Dermis lymphatic vessel endothelial cell (primary cell): ENCODE measurements around the gene GGT6. TPM values are rescaled to one million over a fixed set of nuclear protein-coding genes. Genes with fewer than 3 reads are reported as not detected.

Source experiments
- total RNA-seq: library from RNA; depleted of rRNA; stranded (reverse); fragments of >200 nt; gene quantifications from 2 replicates; pipeline ENCODE4 v1.2.1, GENCODE V29; 2014

The GGT6 gene
- total RNA-seq = not detected in 2 replicates

GRCh38 chr17:4560421-4560820 lies at the start of gene GGT6:
Gene GGT6 (minus strand): TSS chr17:4560577. CDS start chr17:4560521, 56 bp downstream.

GRCh38 chr17:4584101-4584916 lies 23.9 kb upstream of the GGT6 start, which contains the start of gene SMTNL2:
Gene SMTNL2 (plus strand): TSS chr17:4584529. CDS start chr17:4584606, 77 bp downstream.

GRCh38 chr17:4554997-4555799 lies 5.2 kb downstream of the GGT6 start, which contains the start of gene MYBBP1A:
Gene MYBBP1A (minus strand): TSS chr17:4555384. CDS start chr17:4555324, 60 bp downstream.

Other genes with a start within 250 kb of the GGT6 start
- 33.9 and 37.3 TPM in 2 replicates for gene UBE2G1, start 193.9 kb downstream of the GGT6 start, total RNA-seq
- gene SPNS3, start 126.6 kb downstream of the GGT6 start, total RNA-seq = 0.11 and 0.52 TPM in 2 replicates
- 46.9 and 59.2 TPM in 2 replicates for gene SPNS2, start 61.7 kb downstream of the GGT6 start, total RNA-seq
- 19.0 and 26.3 TPM in 2 replicates for gene MYBBP1A, start 5.2 kb downstream of the GGT6 start, total RNA-seq
- not detected in 2 replicates for gene SMTNL2, start 24.0 kb upstream of the GGT6 start, total RNA-seq
- not detected in 2 replicates for gene ALOX15, start 81.1 kb upstream of the GGT6 start, total RNA-seq
- 7.7 and 10.3 TPM in 2 replicates for gene PELP1, start 143.6 kb upstream of the GGT6 start, total RNA-seq
- 7.5 and 9.0 TPM in 2 replicates for gene ARRB2, start 150.1 kb upstream of the GGT6 start, total RNA-seq
- 9.5 and 11.9 TPM in 2 replicates for gene MED11, start 170.9 kb upstream of the GGT6 start, total RNA-seq
- gene ZMYND15, start 179.3 kb upstream of the GGT6 start, total RNA-seq = under 0.01 and 0.11 TPM in 2 replicates
- 0.54 and 0.77 TPM in 2 replicates for gene CXCL16, start 179.4 kb upstream of the GGT6 start, total RNA-seq
- gene TM4SF5, start 211.3 kb upstream of the GGT6 start, total RNA-seq = not detected in 2 replicates
- 0.22 and 0.95 TPM in 2 replicates for gene VMO1, start 225.8 kb upstream of the GGT6 start, total RNA-seq
- gene GLTPD2, start 228.4 kb upstream of the GGT6 start, total RNA-seq = not detected in 2 replicates
- 164 and 200 TPM in 2 replicates for gene PSMB6, start 235.6 kb upstream of the GGT6 start, total RNA-seq
- 26.3 and 35.3 TPM in 2 replicates for gene PLD2, start 246.6 kb upstream of the GGT6 start, total RNA-seq